Measurements from ENCODE around the gene GLCE.

The GLCE gene

DNA sequence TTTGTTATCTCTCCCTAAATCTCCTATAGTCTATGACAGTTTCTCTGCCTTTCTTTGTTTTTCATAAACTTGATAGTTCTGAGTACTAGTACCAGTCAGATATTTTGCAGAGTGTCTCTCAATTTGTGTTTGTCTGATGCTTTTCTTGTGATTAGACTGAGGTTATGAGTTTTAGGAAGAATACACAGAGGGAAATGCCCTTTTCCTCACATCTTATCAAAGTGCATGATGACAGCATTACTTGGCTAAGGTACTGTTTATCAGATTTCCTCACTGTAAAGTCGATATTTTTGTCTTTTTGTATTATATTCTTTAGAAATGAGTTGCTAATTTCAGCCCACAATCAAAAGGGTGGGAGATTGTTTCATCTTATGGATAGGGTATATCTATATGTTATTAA is 45.6 kb downstream of the GLCE start:
- no peaks in the 10 kb centered on the region for H3K27me3 ChIP-seq (ENCODE audit: control insufficient read depth, insufficient read depth, low read length)
- H3K4me3 ChIP-seq (ENCODE audit: low read depth, low read length): no peak overlapping the region
- H3K9me3 ChIP-seq (ENCODE audit: control insufficient read depth, insufficient read depth, low read depth, low read length): no peaks in the 10 kb centered on the region
- no peak overlapping the region for H3K9ac ChIP-seq (ENCODE audit: low read length)
- no peaks in the 10 kb centered on the region for H3K36me3 ChIP-seq (ENCODE audit: control insufficient read depth, insufficient read depth, low read length)
- peaks cover 3% of the 10 kb centered on the region; the same call in 1 of the 2 replicates for H3K4me1 ChIP-seq (ENCODE audit: control insufficient read depth, insufficient read depth, low read length)
- no peak overlapping the region for H3K27ac ChIP-seq (ENCODE audit: low read depth, low read length)

DNA sequence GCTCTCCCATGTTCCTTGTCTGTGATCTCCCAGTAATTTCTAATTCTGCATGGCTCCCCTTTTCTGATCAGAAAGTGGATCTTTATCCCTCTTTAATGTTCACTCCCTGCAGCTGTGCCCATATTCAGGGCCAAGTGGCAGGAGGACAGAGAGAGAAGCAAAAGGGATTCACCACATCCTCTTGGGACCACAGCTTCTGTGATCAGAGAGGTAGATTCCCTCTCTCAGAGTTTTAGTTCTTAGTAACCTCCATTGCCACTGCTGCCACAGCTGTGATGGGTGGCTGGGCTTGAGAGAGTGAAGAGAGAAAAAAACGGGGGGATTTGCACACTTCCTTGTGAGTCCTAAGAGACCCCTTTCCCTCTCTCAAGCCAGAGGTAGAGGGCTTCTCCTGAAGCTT is 49.2 kb downstream of the GLCE start:
- no peak overlapping the region for H3K4me3 ChIP-seq (ENCODE audit: low read depth, low read length)
- H3K4me1 ChIP-seq (ENCODE audit: control insufficient read depth, insufficient read depth, low read length): no peaks in the 10 kb centered on the region
- H3K27me3 ChIP-seq (ENCODE audit: control insufficient read depth, insufficient read depth, low read length): no peaks in the 10 kb centered on the region
- no peaks in the 10 kb centered on the region for H3K9me3 ChIP-seq (ENCODE audit: control insufficient read depth, insufficient read depth, low read depth, low read length)
- H3K27ac ChIP-seq (ENCODE audit: low read depth, low read length): no peak overlapping the region
- no peaks in the 10 kb centered on the region for H3K36me3 ChIP-seq (ENCODE audit: control insufficient read depth, insufficient read depth, low read length)
- no peak overlapping the region for H3K9ac ChIP-seq (ENCODE audit: low read length)

DNA sequence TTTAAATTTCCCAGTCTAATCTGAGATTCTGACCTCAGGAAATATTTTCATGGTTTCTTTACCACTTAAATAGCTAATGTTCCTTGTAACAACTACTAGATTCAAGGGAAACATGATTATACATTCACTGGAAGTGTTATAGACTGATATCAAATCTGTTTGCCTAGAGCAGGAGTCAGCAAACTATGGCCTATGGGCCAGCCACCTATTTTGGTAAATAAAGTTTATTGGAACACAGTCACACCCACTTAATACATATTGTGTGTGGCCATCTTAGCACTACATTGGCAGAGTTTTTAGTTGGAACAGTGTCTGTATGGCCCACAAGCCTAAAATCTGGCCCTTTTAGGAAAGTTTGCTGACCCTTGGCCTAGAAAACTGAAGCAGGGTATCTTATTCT is 50.1 kb downstream of the GLCE start:
- no peak overlapping the region for H3K27ac ChIP-seq (ENCODE audit: low read depth, low read length)
- no peaks in the 10 kb centered on the region for H3K9me3 ChIP-seq (ENCODE audit: control insufficient read depth, insufficient read depth, low read depth, low read length)
- H3K4me3 ChIP-seq (ENCODE audit: low read depth, low read length): no peak overlapping the region
- H3K9ac ChIP-seq (ENCODE audit: low read length): no peak overlapping the region
- no peaks in the 10 kb centered on the region for H3K27me3 ChIP-seq (ENCODE audit: control insufficient read depth, insufficient read depth, low read length)
- no peaks in the 10 kb centered on the region for H3K36me3 ChIP-seq (ENCODE audit: control insufficient read depth, insufficient read depth, low read length)
- H3K4me1 ChIP-seq (ENCODE audit: control insufficient read depth, insufficient read depth, low read length): no peaks in the 10 kb centered on the region

DNA sequence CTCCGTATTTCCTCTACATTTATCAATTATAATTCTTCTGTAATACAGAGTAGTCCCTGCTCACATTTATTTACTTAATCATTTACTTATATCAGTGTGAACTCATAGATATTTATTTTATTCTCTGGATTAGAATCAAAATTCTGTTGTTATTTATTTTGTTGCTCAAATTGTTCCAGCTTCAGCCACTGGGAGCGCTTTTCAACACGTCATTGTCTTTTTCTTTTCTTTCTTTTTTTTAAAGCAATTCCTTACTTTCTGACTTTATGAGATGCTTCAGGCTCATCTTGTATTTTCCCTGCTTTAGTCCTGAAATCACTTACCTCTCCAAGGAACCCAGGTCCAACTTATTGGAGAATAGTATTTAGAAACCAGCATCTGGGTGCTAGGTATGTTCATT is 53.4 kb downstream of the GLCE start:
- Histone ChIP-seq H3K27me3 (ENCODE audit: control insufficient read depth, insufficient read depth, low read length) (no peaks in the 10 kb centered on the region), H3K9me3 (ENCODE audit: control insufficient read depth, insufficient read depth, low read depth, low read length) (no peaks in the 10 kb centered on the region), H3K27ac (ENCODE audit: low read depth, low read length) (no peak overlapping the region), H3K4me1 (ENCODE audit: control insufficient read depth, insufficient read depth, low read length) (no peaks in the 10 kb centered on the region), H3K9ac (ENCODE audit: low read length) (no peak overlapping the region), H3K36me3 (ENCODE audit: control insufficient read depth, insufficient read depth, low read length) (no peaks in the 10 kb centered on the region), H3K4me3 (ENCODE audit: low read depth, low read length) (no peak overlapping the region)

DNA sequence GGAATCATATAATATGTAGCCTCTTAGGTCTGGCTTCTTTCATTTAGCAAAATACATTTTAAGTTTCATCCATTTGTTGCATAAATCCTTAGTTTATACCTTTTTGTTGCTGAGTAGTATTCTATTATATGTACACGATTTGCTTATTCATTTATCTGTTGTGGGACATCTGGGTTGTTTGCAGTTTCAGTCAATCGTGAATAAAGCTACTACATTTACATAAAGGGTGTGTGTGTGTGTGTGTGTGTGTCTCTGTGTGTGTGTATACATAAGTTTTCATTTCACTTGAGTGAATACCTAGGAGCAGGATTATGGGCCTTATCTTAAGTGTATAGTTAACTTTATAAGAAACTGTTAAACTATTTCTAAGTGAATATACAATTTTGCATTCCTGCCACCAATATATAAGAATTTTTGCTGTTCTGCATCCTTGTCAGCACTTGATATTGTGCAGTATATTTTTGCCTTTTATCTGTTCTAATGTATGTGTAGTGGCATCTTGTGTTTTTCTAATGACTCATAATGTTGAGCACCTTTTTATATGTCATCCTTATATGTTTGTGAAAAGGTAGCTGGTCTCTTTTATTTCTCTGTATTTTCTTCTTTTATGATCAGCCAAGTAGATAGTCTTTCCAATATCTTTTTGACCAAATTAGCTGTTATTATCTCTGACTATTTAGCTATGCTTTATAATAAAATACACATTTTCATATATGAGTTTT is 55.0 kb downstream of the GLCE start:
- H3K4me1 ChIP-seq (ENCODE audit: control insufficient read depth, insufficient read depth, low read length): no peaks in the 10 kb centered on the region
- H3K27ac ChIP-seq (ENCODE audit: low read depth, low read length): no peak overlapping the region
- H3K9ac ChIP-seq (ENCODE audit: low read length): no peak overlapping the region
- H3K4me3 ChIP-seq (ENCODE audit: low read depth, low read length): no peak overlapping the region
- H3K27me3 ChIP-seq (ENCODE audit: control insufficient read depth, insufficient read depth, low read length): no peaks in the 10 kb centered on the region
- no peaks in the 10 kb centered on the region for H3K9me3 ChIP-seq (ENCODE audit: control insufficient read depth, insufficient read depth, low read depth, low read length)
- H3K36me3 ChIP-seq (ENCODE audit: control insufficient read depth, insufficient read depth, low read length): no peaks in the 10 kb centered on the region

DNA sequence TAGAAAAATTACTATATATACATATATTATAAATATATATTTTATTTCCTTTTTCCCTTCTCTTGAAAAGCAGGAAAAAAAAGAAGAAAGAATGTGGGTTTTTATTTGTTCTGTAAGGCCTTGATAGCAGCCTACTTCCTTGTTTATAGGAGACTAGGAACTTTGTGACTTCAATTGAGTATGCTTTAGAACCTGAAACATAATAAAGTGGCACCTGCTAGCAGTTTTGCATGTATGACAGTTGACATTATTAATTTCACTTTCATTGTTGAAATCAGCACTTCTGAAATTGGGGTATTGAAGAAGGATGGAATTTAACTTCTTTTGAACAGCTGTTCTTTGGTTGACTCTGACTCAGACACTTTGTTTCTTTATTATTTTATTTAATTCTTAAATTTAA is 56.9 kb downstream of the GLCE start:
- no peak overlapping the region for H3K9ac ChIP-seq (ENCODE audit: low read length)
- no peaks in the 10 kb centered on the region for H3K36me3 ChIP-seq (ENCODE audit: control insufficient read depth, insufficient read depth, low read length)
- H3K27ac ChIP-seq (ENCODE audit: low read depth, low read length): no peak overlapping the region
- no peaks in the 10 kb centered on the region; the same call in 1 of the 2 replicates for H3K9me3 ChIP-seq (ENCODE audit: control insufficient read depth, insufficient read depth, low read depth, low read length)
- no peaks in the 10 kb centered on the region for H3K4me1 ChIP-seq (ENCODE audit: control insufficient read depth, insufficient read depth, low read length)
- H3K27me3 ChIP-seq (ENCODE audit: control insufficient read depth, insufficient read depth, low read length): no peaks in the 10 kb centered on the region
- no peak overlapping the region for H3K4me3 ChIP-seq (ENCODE audit: low read depth, low read length)

DNA sequence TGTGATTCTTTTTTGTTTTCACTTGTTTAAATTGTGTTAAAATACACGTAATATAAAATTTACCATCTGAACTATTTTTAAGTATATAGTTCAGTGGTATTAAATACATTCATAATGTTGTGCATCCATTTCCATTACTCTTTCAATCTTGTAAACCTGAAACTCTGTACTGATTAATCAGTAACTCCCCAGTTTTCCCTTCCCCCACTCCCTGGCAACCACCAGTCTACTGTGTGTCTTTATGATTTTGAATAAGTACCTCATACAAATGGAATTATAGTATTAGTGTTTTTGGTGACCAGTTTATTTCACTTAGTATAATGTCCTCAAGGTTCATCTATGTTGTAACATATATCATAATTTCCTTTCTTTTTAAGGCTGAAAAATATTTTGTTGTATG is 59.3 kb downstream of the GLCE start:
- no peaks in the 10 kb centered on the region; the same call in 1 of the 2 replicates for H3K9me3 ChIP-seq (ENCODE audit: control insufficient read depth, insufficient read depth, low read depth, low read length)
- no peak overlapping the region for H3K27ac ChIP-seq (ENCODE audit: low read depth, low read length)
- H3K9ac ChIP-seq (ENCODE audit: low read length): no peak overlapping the region
- no peaks in the 10 kb centered on the region; the same call in 1 of the 2 replicates for H3K4me1 ChIP-seq (ENCODE audit: control insufficient read depth, insufficient read depth, low read length)
- no peaks in the 10 kb centered on the region for H3K36me3 ChIP-seq (ENCODE audit: control insufficient read depth, insufficient read depth, low read length)
- no peak overlapping the region for H3K4me3 ChIP-seq (ENCODE audit: low read depth, low read length)
- no peaks in the 10 kb centered on the region for H3K27me3 ChIP-seq (ENCODE audit: control insufficient read depth, insufficient read depth, low read length)

DNA sequence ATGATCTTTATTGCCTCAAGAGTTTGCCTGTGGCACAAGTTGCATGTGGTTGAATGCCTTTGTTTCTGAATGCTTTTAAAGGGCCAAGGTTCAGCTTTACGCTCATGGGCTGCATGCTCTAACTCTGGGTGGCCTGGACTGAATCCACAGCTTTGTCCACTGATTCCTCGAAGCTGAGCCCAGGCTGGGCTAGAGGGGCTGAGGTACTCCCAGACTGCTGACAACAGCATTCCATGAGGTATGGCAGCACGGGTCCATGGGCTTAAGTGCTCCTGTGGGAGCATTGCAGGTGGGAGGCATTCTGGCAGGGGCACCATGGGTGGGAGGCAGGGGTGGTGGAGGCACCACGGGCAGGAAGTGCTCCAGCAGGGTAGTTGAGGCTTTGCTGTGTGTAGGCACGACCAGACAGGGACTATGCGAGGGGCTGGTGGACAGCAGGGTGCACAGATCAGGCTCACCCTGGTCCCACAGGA is 61.6 kb downstream of the GLCE start:
- H3K36me3 ChIP-seq (ENCODE audit: control insufficient read depth, insufficient read depth, low read length): no peaks in the 10 kb centered on the region
- H3K9me3 ChIP-seq (ENCODE audit: control insufficient read depth, insufficient read depth, low read depth, low read length): no peaks in the 10 kb centered on the region; the same call in 1 of the 2 replicates
- no peak overlapping the region for H3K4me3 ChIP-seq (ENCODE audit: low read depth, low read length)
- H3K4me1 ChIP-seq (ENCODE audit: control insufficient read depth, insufficient read depth, low read length): no peaks in the 10 kb centered on the region; the same call in 1 of the 2 replicates
- H3K27me3 ChIP-seq (ENCODE audit: control insufficient read depth, insufficient read depth, low read length): no peaks in the 10 kb centered on the region
- no peak overlapping the region for H3K9ac ChIP-seq (ENCODE audit: low read length)
- H3K27ac ChIP-seq (ENCODE audit: low read depth, low read length): no peak overlapping the region

DNA sequence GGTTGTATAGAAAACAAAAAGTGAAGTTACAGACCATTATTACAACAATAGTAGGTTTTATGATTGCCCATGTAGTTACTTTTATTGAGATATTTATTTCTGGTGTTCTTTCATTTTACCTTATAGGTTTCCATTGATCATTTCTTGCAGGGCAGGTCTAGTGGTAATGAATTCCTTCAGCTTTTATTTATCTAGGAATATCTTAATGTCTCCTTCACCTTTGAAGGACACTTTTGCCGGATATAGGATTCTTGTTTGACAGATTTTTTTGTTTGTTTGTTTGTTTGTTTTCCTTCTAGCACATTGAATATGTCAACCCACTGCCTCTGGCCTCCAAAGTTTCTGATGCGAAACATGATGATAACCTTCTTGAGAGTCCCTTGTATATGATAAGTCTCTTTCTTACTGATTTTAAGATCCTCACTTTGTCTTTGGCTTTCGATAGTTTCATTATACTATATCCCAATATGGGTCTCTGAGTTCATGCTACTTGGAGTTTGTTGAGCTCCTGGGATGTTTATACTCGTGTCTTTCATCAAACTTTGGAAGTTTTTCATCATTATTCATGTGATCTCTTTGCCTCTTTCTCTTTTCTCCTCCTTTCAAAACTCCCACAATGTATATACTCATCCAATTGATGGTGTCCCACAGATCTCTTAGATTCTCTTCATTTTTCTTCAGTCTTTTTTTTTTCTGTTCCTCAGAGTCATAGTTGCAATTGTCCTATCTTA is 62.8 kb downstream of the GLCE start:
- no peak overlapping the region for H3K4me3 ChIP-seq (ENCODE audit: low read depth, low read length)
- no peaks in the 10 kb centered on the region; the same call in 1 of the 2 replicates for H3K4me1 ChIP-seq (ENCODE audit: control insufficient read depth, insufficient read depth, low read length)
- no peaks in the 10 kb centered on the region for H3K27me3 ChIP-seq (ENCODE audit: control insufficient read depth, insufficient read depth, low read length)
- H3K9ac ChIP-seq (ENCODE audit: low read length): no peak overlapping the region
- H3K9me3 ChIP-seq (ENCODE audit: control insufficient read depth, insufficient read depth, low read depth, low read length): no peaks in the 10 kb centered on the region; the same call in 1 of the 2 replicates
- H3K36me3 ChIP-seq (ENCODE audit: control insufficient read depth, insufficient read depth, low read length): no peaks in the 10 kb centered on the region
- H3K27ac ChIP-seq (ENCODE audit: low read depth, low read length): no peak overlapping the region

DNA sequence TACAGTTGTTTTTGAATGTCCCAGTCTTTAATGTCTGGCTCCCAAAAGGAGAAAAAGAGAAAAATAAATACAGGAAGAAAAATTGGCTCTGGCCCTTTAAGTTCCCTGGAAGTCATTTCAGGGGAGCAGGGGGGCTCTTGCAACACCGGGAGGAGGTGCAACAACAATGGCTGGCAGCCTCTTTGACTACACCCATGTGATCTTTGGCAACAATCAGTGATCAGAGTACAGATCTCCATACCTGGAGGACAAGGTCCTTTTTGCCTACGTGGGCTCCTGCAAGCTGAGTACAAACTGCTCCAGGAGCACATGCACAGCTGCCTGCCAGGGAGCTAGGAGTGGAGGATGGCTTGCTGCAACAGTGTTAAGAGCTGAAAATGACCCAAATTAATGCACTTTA is 63.9 kb downstream of the GLCE start:
- no peak overlapping the region for H3K27ac ChIP-seq (ENCODE audit: low read depth, low read length)
- H3K9me3 ChIP-seq (ENCODE audit: control insufficient read depth, insufficient read depth, low read depth, low read length): no peaks in the 10 kb centered on the region; the same call in 1 of the 2 replicates
- no peak overlapping the region for H3K4me3 ChIP-seq (ENCODE audit: low read depth, low read length)
- H3K36me3 ChIP-seq (ENCODE audit: control insufficient read depth, insufficient read depth, low read length): no peaks in the 10 kb centered on the region
- H3K4me1 ChIP-seq (ENCODE audit: control insufficient read depth, insufficient read depth, low read length): no peaks in the 10 kb centered on the region; the same call in 1 of the 2 replicates
- H3K27me3 ChIP-seq (ENCODE audit: control insufficient read depth, insufficient read depth, low read length): no peaks in the 10 kb centered on the region
- H3K9ac ChIP-seq (ENCODE audit: low read length): no peak overlapping the region

DNA sequence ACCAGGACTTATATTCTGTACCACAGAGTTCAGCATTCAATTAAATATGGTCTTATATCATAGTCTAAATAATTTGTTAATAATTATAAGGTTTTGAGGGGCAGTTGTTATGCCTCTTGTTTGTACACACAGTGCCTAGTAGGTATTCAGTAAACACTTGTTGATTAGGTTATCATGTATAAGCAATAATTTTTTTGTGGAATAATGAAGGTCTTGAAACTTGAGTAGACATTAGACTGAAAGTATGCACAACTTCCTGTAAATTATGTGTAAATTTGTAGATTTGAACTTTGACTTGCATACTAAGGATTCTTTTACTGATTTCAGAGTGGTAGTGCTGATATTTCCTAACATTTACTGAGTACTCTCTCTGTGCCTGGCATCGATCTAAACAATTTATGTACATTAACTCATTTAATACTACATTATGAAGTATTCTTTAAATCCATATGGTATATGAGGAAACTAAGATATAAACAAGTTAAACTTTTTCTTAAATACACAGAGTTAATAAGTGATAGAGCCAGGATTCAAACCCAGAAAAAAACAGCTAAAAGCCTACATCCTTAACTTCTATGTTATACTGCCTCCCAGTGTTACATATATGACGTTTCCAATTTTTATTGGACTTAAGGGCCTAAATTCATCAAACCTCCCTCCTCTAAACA is 65.1 kb downstream of the GLCE start:
- Histone ChIP-seq H3K27ac (ENCODE audit: low read depth, low read length) (no peak overlapping the region), H3K36me3 (ENCODE audit: control insufficient read depth, insufficient read depth, low read length) (no peaks in the 10 kb centered on the region), H3K27me3 (ENCODE audit: control insufficient read depth, insufficient read depth, low read length) (no peaks in the 10 kb centered on the region), H3K4me3 (ENCODE audit: low read depth, low read length) (no peak overlapping the region), H3K9ac (ENCODE audit: low read length) (no peak overlapping the region), H3K4me1 (ENCODE audit: control insufficient read depth, insufficient read depth, low read length) (no peaks in the 10 kb centered on the region; the same call in 1 of the 2 replicates), H3K9me3 (ENCODE audit: control insufficient read depth, insufficient read depth, low read depth, low read length) (no peaks in the 10 kb centered on the region; the same call in 1 of the 2 replicates)
